HCT116 (cell line): ENCODE results near the gene MAPK8IP3.

Experiments
- CEBPB ChIP-seq: IDR thresholded peaks from 2 replicates; pipeline ENCODE4 v1.6.1; 2012; ENCODE audit warnings: low read depth
- EZH2phosphoT487 ChIP-seq: fragments of 200-600 bp; IDR thresholded peaks from 2 replicates; pipeline ENCODE4 v1.6.1; 2018; ENCODE audit warnings: antibody characterized with exemption, borderline replicate concordance
- POLR2AphosphoS5 ChIP-seq: IDR thresholded peaks from 2 replicates; pipeline ENCODE4 v1.6.1; 2011; ENCODE audit warnings: mild to moderate bottlenecking, low read depth, low read length, moderate library complexity
- RAD21 ChIP-seq: IDR thresholded peaks from 2 replicates; pipeline ENCODE4 v1.6.1; 2012; ENCODE audit warnings: low read depth, mild to moderate bottlenecking
- TCF7L2 ChIP-seq: IDR thresholded peaks from 2 replicates; pipeline ENCODE4 v1.7.0; 2011; ENCODE audit warnings: borderline replicate concordance, inconsistent platforms; ENCODE audit not compliant: insufficient read depth, insufficient read length; ENCODE audit errors: extremely low read depth
- ZNF274 ChIP-seq: fragments of 200-500 bp; sonication (Bioruptor generic); IDR thresholded peaks from 2 replicates; pipeline ENCODE4 v1.6.1; 2014; ENCODE audit warnings: mild to moderate bottlenecking, low read depth, low read length, inconsistent platforms
- TF ChIP-seq, protein P1 (sequence below): IDR thresholded peaks from 2 replicates; pipeline ENCODE4 v1.6.1; 2012
- TF ChIP-seq, protein P2 (sequence below), 3 experiments: fragments of 200-600 bp in 1 of 3; sonication (generic) in 1 of 3; IDR thresholded peaks in 2 of 3; conservative IDR thresholded peaks in 1 of 3; 2 replicates each; pipeline ENCODE4 v1.5.1; 2012 to 2017; ENCODE audit warnings: low read depth in 2 of 3, low read length in 2 of 3, antibody characterized with exemption in 1 of 3, borderline replicate concordance in 1 of 3, control low read depth in 1 of 3, mild to moderate bottlenecking in 1 of 3, mixed read lengths in 1 of 3, mixed run types in 1 of 3, moderate library complexity in 1 of 3; ENCODE audit not compliant: insufficient read depth in 1 of 3
- TF ChIP-seq, protein P3 (sequence below): IDR thresholded peaks from 2 replicates; pipeline ENCODE4 v1.6.1; 2012

DNA sequence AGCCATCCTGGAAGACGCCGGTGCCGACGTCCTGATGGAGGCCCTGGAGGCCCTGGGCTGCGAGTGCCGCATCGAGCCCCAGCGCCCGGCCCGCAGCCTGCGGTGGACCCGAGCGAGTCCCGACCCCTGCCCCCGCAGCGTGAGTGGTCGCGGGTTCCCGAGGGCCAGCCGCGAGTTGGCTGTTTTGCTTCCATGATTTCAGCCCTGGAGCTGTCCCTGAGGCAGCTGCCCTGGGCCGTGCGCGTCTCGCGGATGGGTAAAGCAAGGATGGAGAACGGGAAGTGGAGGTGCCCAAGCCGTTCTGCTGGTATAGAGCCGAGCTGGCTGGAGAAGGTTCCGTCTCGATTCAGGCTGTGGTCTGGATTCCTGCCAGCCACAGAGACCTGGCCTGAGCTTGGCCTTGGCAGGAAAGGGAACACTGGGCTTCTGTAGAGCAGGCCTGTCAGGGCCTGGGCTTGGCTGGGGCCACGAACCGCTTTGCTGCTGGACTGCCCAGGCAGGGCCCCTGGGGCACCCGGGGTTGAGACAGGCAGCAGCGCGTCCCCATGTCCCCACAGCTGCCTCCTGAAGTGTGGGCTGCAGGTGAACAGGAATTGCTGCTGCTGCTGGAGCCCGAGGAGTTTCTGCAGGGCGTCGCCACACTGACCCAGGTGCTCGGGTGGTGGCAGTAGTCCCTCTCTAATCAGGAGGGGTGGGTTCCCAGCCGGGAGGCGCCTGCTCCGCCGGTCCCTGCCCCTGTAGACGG, 67.9 kb downstream of the MAPK8IP3 start:
- TF ChIP-seq, protein P1, sequence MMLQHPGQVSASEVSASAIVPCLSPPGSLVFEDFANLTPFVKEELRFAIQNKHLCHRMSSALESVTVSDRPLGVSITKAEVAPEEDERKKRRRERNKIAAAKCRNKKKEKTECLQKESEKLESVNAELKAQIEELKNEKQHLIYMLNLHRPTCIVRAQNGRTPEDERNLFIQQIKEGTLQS: no peak
- TF ChIP-seq CEBPB: no peak
- TF ChIP-seq, protein P2, sequence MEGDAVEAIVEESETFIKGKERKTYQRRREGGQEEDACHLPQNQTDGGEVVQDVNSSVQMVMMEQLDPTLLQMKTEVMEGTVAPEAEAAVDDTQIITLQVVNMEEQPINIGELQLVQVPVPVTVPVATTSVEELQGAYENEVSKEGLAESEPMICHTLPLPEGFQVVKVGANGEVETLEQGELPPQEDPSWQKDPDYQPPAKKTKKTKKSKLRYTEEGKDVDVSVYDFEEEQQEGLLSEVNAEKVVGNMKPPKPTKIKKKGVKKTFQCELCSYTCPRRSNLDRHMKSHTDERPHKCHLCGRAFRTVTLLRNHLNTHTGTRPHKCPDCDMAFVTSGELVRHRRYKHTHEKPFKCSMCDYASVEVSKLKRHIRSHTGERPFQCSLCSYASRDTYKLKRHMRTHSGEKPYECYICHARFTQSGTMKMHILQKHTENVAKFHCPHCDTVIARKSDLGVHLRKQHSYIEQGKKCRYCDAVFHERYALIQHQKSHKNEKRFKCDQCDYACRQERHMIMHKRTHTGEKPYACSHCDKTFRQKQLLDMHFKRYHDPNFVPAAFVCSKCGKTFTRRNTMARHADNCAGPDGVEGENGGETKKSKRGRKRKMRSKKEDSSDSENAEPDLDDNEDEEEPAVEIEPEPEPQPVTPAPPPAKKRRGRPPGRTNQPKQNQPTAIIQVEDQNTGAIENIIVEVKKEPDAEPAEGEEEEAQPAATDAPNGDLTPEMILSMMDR (IDR thresholded peaks at IDR 0.05 in 2 of 3, conservative IDR thresholded peaks at IDR 0.05 in 1 of 3; ENCODE audit: borderline replicate concordance in 1 of 3, insufficient read depth in 1 of 3, low read depth in 2 of 3, low read length in 2 of 3): no peak
- TF ChIP-seq, protein P3, sequence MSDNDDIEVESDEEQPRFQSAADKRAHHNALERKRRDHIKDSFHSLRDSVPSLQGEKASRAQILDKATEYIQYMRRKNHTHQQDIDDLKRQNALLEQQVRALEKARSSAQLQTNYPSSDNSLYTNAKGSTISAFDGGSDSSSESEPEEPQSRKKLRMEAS: no peak
- TF ChIP-seq POLR2AphosphoS5: no peak; the same call in 1 of the 2 replicates
- no peak for TF ChIP-seq ZNF274
- TF ChIP-seq RAD21: no peak
- no peak for TF ChIP-seq EZH2phosphoT487
- TF ChIP-seq TCF7L2: no peak
